Smooth muscle cell (in vitro differentiated cells): ENCODE measurements around the gene TNXB. TPM values are rescaled to one million over a fixed set of nuclear protein-coding genes. Genes with fewer than 3 reads are reported as not detected.

Source experiments
- DNase-seq: peaks from one replicate; lab custom pipeline; 2025; ENCODE audit not compliant: unreplicated experiment; lab: John Stamatoyannopoulos, UW
- H2AFZ ChIP-seq: fragments of 200-600 bp; sonication (generic); 2 replicates; pipeline ENCODE4 v1.6.0; 2016; ENCODE audit warnings: antibody characterized with exemption, low read depth, mild to moderate bottlenecking
- H3F3A ChIP-seq: fragments of 200-600 bp; sonication (generic); 2 replicates; pipeline ENCODE4 v1.6.0; 2017; ENCODE audit warnings: antibody characterized with exemption, low read depth
- H3K27ac ChIP-seq: fragments of 200-600 bp; sonication (generic); 2 replicates; pipeline ENCODE4 v1.5.1; 2016; ENCODE audit warnings: low read depth, mild to moderate bottlenecking
- H3K27me3 ChIP-seq: fragments of 200-600 bp; sonication (generic); 2 replicates; pipeline ENCODE4 v1.6.1; 2016; ENCODE audit warnings: low read depth, mild to moderate bottlenecking
- H3K36me3 ChIP-seq: fragments of 200-600 bp; sonication (generic); 2 replicates; pipeline ENCODE4 v1.5.1; 2016; ENCODE audit warnings: low read depth
- H3K4me1 ChIP-seq: fragments of 200-600 bp; sonication (generic); 2 replicates; pipeline ENCODE4 v1.5.1; 2016; ENCODE audit warnings: low read depth
- H3K4me2 ChIP-seq: fragments of 200-600 bp; sonication (generic); 2 replicates; pipeline ENCODE4 v1.6.0; 2016; ENCODE audit warnings: mild to moderate bottlenecking
- H3K4me3 ChIP-seq: fragments of 200-600 bp; sonication (generic); 2 replicates; pipeline ENCODE4 v1.5.1; 2016; ENCODE audit warnings: mild to moderate bottlenecking
- H3K79me2 ChIP-seq: fragments of 200-600 bp; sonication (generic); 2 replicates; pipeline ENCODE4 v1.6.0; 2016; ENCODE audit warnings: low read depth, mild to moderate bottlenecking
- H3K9ac ChIP-seq: fragments of 200-600 bp; sonication (generic); 2 replicates; pipeline ENCODE4 v1.6.0; 2016; ENCODE audit warnings: low read depth
- H3K9me3 ChIP-seq: fragments of 200-600 bp; sonication (generic); replicated peaks from 2 replicates; pipeline ENCODE4 v1.5.1; 2016; ENCODE audit warnings: low read depth
- H4K20me1 ChIP-seq: fragments of 200-600 bp; sonication (generic); 2 replicates; pipeline ENCODE4 v1.6.0; 2016; ENCODE audit warnings: low read depth
- WGBS: methylation state at CpG from one replicate; pipeline ENCODE4 v1.1.7; 2016; ENCODE audit warnings: low lambda C conversion rate; 5-methylcytosine and 5-hydroxymethylcytosine counted together
- polyA plus RNA-seq: library from polyadenylated mRNA; unstranded; fragments of >200 nt; fragmentation: Nextera tagmentation; extraction: Ambion mirVana; gene quantifications from 2 replicates; pipeline ENCODE4 v1.2.1, GENCODE V29; 2016
- total RNA-seq: library from RNA; depleted of rRNA; stranded (reverse); fragments of >200 nt; gene quantifications from 2 replicates; pipeline ENCODE4 v1.2.3, GENCODE V29; 2014
- TF ChIP-seq, protein P1 (sequence below): fragments of 200-600 bp; sonication (generic); IDR thresholded peaks from 2 replicates; pipeline ENCODE4 v1.5.1; 2017; ENCODE audit warnings: borderline replicate concordance, mild to moderate bottlenecking, antibody characterized with exemption; ENCODE audit not compliant: insufficient read depth, poor library complexity, severe bottlenecking

The TNXB gene
- total and polyA plus RNA-seq, 2 experiments from 2014 or later: 1.1 TPM

DNA sequence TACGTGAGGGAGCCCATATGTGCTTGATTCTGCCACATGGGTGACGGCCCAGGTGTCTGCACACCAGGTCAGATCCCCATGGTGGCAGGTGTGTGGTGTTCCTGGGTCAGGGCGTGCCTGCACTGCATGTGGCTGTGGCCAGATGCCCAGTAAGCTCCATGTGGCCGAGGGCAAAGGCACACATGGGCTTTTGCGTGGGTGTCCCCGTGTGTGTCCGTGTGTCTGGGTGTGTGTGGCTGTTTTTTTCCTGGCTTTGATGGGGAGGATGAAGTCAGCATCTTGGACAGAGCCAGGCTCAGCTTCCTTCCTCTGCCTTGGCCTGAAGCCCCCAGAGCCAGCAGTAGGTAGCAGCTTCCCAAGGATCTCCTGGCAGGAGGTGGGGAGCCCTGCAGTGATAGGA is 1.5 kb upstream of the TNXB start:
- peaks cover 5% of the 10 kb centered on the region for H3K4me1 ChIP-seq
- no peaks in the 10 kb centered on the region for H3K79me2 ChIP-seq
- TF ChIP-seq, protein P1, sequence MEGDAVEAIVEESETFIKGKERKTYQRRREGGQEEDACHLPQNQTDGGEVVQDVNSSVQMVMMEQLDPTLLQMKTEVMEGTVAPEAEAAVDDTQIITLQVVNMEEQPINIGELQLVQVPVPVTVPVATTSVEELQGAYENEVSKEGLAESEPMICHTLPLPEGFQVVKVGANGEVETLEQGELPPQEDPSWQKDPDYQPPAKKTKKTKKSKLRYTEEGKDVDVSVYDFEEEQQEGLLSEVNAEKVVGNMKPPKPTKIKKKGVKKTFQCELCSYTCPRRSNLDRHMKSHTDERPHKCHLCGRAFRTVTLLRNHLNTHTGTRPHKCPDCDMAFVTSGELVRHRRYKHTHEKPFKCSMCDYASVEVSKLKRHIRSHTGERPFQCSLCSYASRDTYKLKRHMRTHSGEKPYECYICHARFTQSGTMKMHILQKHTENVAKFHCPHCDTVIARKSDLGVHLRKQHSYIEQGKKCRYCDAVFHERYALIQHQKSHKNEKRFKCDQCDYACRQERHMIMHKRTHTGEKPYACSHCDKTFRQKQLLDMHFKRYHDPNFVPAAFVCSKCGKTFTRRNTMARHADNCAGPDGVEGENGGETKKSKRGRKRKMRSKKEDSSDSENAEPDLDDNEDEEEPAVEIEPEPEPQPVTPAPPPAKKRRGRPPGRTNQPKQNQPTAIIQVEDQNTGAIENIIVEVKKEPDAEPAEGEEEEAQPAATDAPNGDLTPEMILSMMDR: no peak
- peaks cover 7% of the 10 kb centered on the region for H3F3A ChIP-seq
- H4K20me1 ChIP-seq: no peaks in the 10 kb centered on the region
- H3K27ac ChIP-seq: no peak overlapping the region
- no peaks in the 10 kb centered on the region for H3K36me3 ChIP-seq
- WGBS: 88% methylated on average over 7 of the region's 7 CpGs
- no peak overlapping the region for H3K4me2 ChIP-seq
- no peak overlapping the region for H2AFZ ChIP-seq
- peaks cover 16% of the 10 kb centered on the region for H3K27me3 ChIP-seq
- DNase-seq: no peak
- no peak overlapping the region for H3K4me3 ChIP-seq
- H3K9ac ChIP-seq: no peak overlapping the region
- H3K9me3 ChIP-seq: no peaks in the 10 kb centered on the region

- Histone ChIP-seq H2AFZ (no peak overlapping the region), H3K9ac (no peak overlapping the region), H3K4me2 (no peak overlapping the region), H3F3A (peaks cover 7% of the 10 kb centered on the region), H3K36me3 (no peaks in the 10 kb centered on the region), H4K20me1 (no peaks in the 10 kb centered on the region), H3K27me3 (peaks cover 16% of the 10 kb centered on the region), H3K27ac (no peak overlapping the region), H3K9me3 (no peaks in the 10 kb centered on the region), H3K4me1 (peaks cover 5% of the 10 kb centered on the region), H3K4me3 (no peak overlapping the region), H3K79me2 (no peaks in the 10 kb centered on the region)
- TF ChIP-seq, protein P1: no peak
- DNase-seq: no peak
- 75% methylated on average over 6 of the region's 6 CpGs for WGBS
These were observed 625 bp upstream of the TNXB start for GRCh38 chr6:32109765-32110160.

- no peaks in the 10 kb centered on the region for H3K9me3 ChIP-seq
- H3K4me3 ChIP-seq: no peak overlapping the region
- no peak overlapping the region for H3K9ac ChIP-seq
- H3F3A ChIP-seq: peaks cover 7% of the 10 kb centered on the region
- no peak for DNase-seq
- 69% methylated on average over 6 of the region's 6 CpGs for WGBS
- H3K27me3 ChIP-seq: peaks cover 16% of the 10 kb centered on the region
- peak overlapping the region; percentile 11 for H3K4me2 ChIP-seq
- H3K79me2 ChIP-seq: no peaks in the 10 kb centered on the region
- peaks cover 5% of the 10 kb centered on the region for H3K4me1 ChIP-seq
- no peaks in the 10 kb centered on the region for H3K36me3 ChIP-seq
- H4K20me1 ChIP-seq: no peaks in the 10 kb centered on the region
- TF ChIP-seq, protein P1: no peak
- H3K27ac ChIP-seq: no peak overlapping the region
- no peak overlapping the region for H2AFZ ChIP-seq
These were observed 418 bp downstream of the TNXB start for GRCh38 chr6:32108727-32109113.

DNA sequence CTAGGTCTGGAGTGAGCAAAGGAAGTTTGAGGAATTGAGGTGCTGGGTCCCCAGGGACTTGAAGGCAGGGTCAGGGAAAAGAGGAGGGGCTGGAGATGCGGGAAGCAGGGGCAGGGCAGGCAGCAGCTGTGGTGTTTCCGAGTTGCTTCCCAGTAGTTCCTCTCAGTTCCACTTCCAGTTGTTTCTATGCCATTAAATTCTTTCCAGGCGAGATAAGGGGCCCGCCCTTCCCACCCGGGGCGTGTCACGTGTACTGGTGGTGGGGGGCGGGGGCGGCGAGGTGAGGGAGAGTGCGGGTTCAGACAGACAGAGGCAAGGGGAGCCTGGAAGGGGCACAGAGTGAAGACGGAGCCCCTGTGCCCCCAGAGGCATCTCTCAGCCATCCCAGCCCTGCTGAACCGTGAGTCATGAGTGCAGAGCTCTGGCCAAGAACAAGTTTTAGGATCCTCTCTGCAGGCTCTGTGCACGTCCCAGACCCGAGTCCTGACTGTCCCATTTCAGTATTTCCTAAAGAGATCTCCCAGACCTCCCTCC is 977 bp downstream of the TNXB start:
- Histone ChIP-seq H3K9me3 (no peaks in the 10 kb centered on the region), H2AFZ (no peak overlapping the region), H3K4me2 (peak overlapping the region; percentile 11), H3K9ac (no peak overlapping the region), H4K20me1 (no peaks in the 10 kb centered on the region), H3K79me2 (no peaks in the 10 kb centered on the region), H3K4me3 (no peak overlapping the region), H3K4me1 (peaks cover 5% of the 10 kb centered on the region), H3F3A (peaks cover 7% of the 10 kb centered on the region), H3K27ac (no peak overlapping the region), H3K27me3 (peaks cover 16% of the 10 kb centered on the region), H3K36me3 (no peaks in the 10 kb centered on the region)
- no peak for DNase-seq
- TF ChIP-seq, protein P1: no peak
- 15% methylated on average over 5 of the region's 15 CpGs for WGBS
